Measurements from ENCODE around the gene RTN4RL1.
"Not testable (repeated sequence)": the region's sequence is repeated elsewhere in the genome, so short reads cannot be mapped to it uniquely, and the experiment has no call there.

Gene RTN4RL1

GRCh38 chr17:1997927-1998742 is 27.0 kb downstream of the RTN4RL1 start:
- no peak for DNase-seq

DNA sequence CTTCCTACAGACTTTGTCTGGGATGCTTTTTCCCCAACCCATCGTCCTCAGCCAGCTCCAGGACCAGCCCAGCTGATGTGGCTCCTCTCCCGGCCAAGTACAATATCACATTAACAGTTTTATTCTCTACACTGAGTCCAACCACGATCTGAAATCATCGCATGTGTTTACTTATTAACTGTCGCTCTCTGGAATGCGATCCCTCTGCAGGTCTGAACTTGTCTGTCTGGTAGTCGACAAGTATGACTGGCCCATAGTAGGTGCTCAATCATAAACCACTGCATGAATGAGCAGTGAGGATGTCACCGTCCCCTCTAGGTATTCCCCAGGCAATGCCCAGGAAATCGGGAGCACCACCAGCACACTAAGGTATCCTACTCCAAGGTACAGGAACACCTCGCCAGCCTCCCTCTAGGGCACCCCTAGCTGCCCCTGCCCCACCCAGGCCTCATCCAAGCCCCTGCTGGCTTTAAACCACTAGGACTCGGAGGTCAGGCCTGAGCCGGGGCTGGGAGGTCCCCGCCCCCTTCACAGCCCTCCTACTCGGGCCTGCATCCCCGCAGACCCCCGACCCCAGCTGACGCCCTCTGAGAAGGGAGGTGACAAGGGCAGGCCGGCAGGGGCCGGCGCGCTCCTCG is 27.7 kb downstream of the RTN4RL1 start:
- no peak for DNase-seq

DNA sequence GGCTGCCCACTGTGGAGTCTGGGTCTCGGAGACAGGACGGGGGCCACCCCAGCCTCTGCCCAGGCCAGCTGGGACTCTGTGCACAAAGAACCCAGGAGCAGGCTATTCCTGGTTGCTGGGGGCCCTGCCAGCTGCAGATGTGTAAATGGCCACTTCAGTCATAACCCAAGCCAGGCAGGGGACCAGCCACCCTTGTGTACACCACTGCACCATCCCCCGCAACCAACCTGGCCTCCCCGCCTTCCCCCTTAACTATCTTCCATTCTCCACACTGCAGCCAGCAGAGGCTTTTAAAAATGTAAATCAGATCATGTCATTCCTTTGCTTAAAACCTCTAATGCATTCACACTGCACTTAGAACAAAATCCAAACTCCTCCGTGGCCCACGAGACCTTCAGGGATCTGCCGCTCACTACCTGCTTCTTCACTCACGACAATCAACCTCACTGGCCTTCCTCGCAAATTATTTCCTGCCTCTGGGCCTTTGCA is 28.3 kb downstream of the RTN4RL1 start:
- no peak for DNase-seq

DNA sequence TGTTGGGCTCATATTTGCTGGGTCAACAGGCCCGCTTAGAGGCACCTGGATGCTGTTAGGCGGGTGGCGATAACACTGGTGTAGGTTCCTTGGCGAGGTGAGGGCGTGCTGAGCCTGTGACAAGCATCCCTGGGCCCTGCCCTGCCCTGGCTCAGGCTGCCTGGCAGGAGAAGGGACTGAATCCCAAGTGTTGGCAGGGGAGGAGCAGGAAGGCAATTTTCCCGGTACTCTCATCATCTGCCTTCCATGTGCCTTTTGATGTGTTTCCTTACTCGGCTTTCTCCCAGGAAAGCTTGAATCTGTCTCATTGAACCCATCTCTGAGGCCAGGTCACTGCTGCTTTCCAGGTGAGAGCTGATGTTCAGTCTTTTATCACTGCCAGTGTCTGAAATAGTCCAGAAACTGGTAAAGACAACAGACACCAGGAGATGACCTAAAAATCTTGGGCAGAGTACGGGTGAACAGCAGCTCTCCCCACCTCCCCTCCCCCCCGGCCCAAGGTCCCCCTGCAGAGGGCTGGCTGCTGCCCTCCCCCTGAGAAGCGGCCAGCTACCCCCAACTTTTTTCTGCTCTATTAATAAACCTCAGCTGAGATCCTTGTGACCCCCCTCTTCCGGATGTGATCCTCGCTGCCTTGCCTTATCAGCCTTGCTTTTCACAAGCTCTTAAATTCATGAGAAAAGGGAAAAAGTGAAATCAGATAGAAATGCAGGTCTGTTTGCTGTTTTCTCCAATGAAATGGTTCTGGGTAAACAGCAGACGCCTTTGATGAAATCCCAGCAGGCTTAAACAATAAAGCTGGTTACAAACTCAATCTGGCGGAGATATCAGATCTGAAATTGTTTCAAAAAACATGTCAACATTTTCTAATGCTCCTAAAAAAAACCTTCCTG is 29.0 kb downstream of the RTN4RL1 start:
- DNase-seq: no peak

- DNase-seq: no peak
Measured at GRCh38 chr17:1995321-1995892, 29.7 kb downstream of the RTN4RL1 start.

DNA sequence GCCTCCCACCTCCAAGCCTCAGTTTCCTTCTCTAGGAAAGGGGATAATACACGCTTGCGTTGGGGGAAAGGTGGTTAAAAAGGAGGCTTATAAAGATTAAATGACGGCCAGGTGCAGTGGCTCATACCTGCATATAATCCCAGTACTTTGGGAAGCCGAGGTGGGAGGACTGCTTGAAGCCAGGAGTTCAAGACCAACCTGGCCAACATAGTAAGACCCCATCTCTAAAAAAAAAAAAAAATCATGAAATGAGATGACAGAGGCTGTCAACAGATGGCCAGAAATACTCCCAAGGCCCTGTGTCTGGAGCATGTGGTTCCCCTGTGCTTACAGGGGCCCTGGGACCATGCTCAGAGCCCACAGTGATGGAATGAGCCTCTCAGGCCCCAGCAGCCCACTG is 30.4 kb downstream of the RTN4RL1 start:
- no peak for DNase-seq

- no peak for DNase-seq
Measured at GRCh38 chr17:1992541-1992940, 32.6 kb downstream of the RTN4RL1 start.

DNA sequence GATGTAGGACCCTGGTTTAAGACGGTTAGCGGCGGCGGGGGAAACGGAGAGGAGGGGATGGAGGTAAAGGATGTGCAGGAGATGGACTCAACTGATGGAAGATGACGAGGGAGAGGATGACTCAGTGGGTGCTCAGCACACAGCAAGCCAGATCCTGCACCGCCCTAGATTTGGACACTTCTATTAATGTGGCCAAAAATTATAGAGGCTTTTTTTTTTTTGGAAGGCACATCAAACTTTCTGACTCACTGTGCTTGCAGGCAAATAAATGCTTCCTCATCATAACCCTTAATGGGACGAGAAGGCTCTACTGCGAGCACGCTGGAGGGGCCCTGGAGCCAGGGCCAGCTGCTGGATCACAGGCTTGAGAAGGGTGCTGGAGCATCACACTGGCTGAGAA is 36.0 kb downstream of the RTN4RL1 start:
- no peak for DNase-seq

GRCh38 chr17:1986783-1987451 is 38.2 kb downstream of the RTN4RL1 start:
- DNase-seq: no peak

- DNase-seq: no peak
Measured at GRCh38 chr17:1985686-1986085, 39.4 kb downstream of the RTN4RL1 start.

- DNase-seq: no peak
Measured at GRCh38 chr17:1985093-1985492, 40.0 kb downstream of the RTN4RL1 start.

GRCh38 chr17:1982793-1983366 is 42.3 kb downstream of the RTN4RL1 start:
- not testable (repeated sequence) for DNase-seq

- no peak for DNase-seq
Measured at GRCh38 chr17:1980665-1981250, 44.4 kb downstream of the RTN4RL1 start.

DNA sequence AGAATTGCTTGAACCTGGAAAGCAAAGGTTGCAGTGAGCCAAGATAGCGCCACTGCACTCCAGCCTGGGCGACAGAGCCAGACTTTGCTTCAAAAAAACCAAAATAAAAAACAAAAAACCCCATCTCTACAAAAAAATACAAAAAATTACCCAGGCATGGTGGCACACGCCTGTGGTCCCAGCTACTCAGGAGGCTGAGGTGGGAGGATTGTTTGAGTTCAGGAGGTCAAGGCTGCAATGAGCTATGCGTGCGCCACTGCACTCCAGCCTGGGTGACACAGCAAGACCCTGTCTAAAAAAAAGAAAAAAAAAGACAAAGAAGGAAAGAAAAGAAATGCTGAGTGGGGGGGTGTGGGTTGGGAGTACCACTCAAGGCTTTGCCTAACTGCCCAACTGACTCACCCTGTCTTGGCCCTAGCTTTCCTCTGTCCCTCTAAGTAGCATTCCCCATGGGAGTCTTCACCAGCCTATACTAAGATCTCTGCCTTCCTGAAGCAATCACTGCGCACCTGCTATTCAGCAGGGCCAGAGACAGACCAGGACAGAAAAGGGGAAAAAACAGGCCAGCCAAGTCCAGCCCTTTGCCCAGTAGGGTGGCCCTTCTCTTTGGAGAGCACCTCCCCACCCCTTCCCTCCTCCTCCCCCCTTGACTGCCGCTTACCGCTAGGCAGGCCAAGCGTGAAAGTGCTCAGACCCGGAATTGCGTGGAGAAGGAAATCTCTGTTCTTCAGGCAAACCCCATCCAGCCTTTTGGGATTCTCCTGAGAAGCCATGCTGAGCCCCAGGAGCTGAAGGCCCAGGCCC is 45.8 kb downstream of the RTN4RL1 start:
- DNase-seq: no peak

- DNase-seq: no peak
Measured at GRCh38 chr17:1978396-1978949, 46.7 kb downstream of the RTN4RL1 start.

- DNase-seq: peak; percentile 8
Measured at GRCh38 chr17:1977583-1978395, 47.3 kb downstream of the RTN4RL1 start.

- DNase-seq: no peak
Measured at GRCh38 chr17:1976683-1977064, 48.5 kb downstream of the RTN4RL1 start.

DNA sequence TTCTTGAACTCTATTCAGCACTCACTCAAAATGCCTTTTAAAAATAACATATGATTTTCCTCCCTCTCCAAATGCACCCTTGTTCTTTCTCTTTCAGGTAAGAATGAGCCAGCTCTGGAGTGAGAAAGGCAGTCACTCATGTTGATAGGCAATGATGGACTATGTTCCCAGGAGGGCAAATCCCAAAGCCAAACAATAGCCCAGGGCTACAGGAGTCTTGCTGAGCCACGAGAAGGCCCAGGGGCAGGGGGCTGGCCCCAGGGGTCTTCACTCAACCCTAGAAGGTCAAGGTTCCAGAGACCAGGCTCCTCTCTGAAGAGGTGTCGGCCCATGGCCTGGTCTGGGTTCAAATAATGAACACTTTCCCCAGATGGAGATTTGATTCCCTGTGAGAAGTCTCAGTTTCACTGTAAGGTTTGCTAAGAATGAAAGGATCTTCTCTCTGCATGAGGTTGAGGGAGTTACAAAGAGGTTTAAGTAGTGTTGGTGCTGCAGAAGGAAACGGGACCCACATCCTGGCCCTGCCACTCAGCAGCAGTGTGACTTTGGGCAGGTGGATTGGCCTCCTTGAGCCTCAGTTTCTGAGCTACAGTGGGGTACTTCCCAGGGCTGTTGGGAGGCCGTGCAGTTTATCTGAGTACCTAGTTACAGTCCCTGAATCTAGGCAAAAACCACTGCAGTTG is 49.0 kb downstream of the RTN4RL1 start:
- DNase-seq: no peak

GRCh38 chr17:1975573-1975972 is 49.6 kb downstream of the RTN4RL1 start:
- no peak for DNase-seq
